ENCODE measurements around the gene SETBP1. TPM values are rescaled to one million over a fixed set of nuclear protein-coding genes. Genes with fewer than 3 reads are reported as not detected.

SETBP1 gene
- polyA plus RNA-seq, 1 experiment: 2.9 TPM

- Histone ChIP-seq H3K36me3 (ENCODE audit: control insufficient read depth, insufficient read depth, low read length) (no peaks in the 10 kb centered on the region), H3K27me3 (ENCODE audit: control insufficient read depth, insufficient read depth, low read length) (no peaks in the 10 kb centered on the region), H3K4me3 (ENCODE audit: low read depth, low read length) (no peak overlapping the region)
- CTCF ChIA-PET: no interaction called here
- TF ChIP-seq CTCF (IDR thresholded peaks at IDR 0.05; ENCODE audit: insufficient read depth, low read depth, low read length): no peak
- POLR2A ChIA-PET: no interaction called here
- DNase-seq (ENCODE audit: low read depth): no peak
Observed at GRCh38 chr18:44997174-44997573, 316.5 kb downstream of the SETBP1 start.

- no peak for TF ChIP-seq CTCF (IDR thresholded peaks at IDR 0.05; ENCODE audit: insufficient read depth, low read depth, low read length)
- Histone ChIP-seq H3K36me3 (ENCODE audit: control insufficient read depth, insufficient read depth, low read length) (no peaks in the 10 kb centered on the region), H3K27me3 (ENCODE audit: control insufficient read depth, insufficient read depth, low read length) (no peaks in the 10 kb centered on the region), H3K4me3 (ENCODE audit: low read depth, low read length) (no peak overlapping the region)
- CTCF ChIA-PET: interaction anchor here (0.7 kb wide), 1 partner anchor 17 kb away, joined by 3 read pairs; no protein-coding TSS in a partner anchor
- DNase-seq (ENCODE audit: low read depth): no peak
- POLR2A ChIA-PET: no interaction called here
Observed at GRCh38 chr18:44998360-44998759, 317.7 kb downstream of the SETBP1 start.

- Histone ChIP-seq H3K27me3 (ENCODE audit: control insufficient read depth, insufficient read depth, low read length) (no peaks in the 10 kb centered on the region), H3K36me3 (ENCODE audit: control insufficient read depth, insufficient read depth, low read length) (no peaks in the 10 kb centered on the region), H3K4me3 (ENCODE audit: low read depth, low read length) (no peak overlapping the region)
- DNase-seq (ENCODE audit: low read depth): no peak
- ChIA-PET POLR2A (no interaction called here), CTCF (no interaction called here)
- no peak for TF ChIP-seq CTCF (IDR thresholded peaks at IDR 0.05; ENCODE audit: insufficient read depth, low read depth, low read length)
Observed at GRCh38 chr18:45004546-45005080, 323.9 kb downstream of the SETBP1 start.

GRCh38 chr18:45006934-45007333 is 326.2 kb downstream of the SETBP1 start:
- Histone ChIP-seq H3K36me3 (ENCODE audit: control insufficient read depth, insufficient read depth, low read length) (no peaks in the 10 kb centered on the region), H3K27me3 (ENCODE audit: control insufficient read depth, insufficient read depth, low read length) (no peaks in the 10 kb centered on the region), H3K4me3 (ENCODE audit: low read depth, low read length) (no peak overlapping the region)
- TF ChIP-seq CTCF (IDR thresholded peaks at IDR 0.05; ENCODE audit: insufficient read depth, low read depth, low read length): no peak
- CTCF ChIA-PET: no interaction called here
- POLR2A ChIA-PET: no interaction called here
- no peak for DNase-seq (ENCODE audit: low read depth)

GRCh38 chr18:45007531-45007930 is 326.8 kb downstream of the SETBP1 start:
- Histone ChIP-seq H3K36me3 (ENCODE audit: control insufficient read depth, insufficient read depth, low read length) (no peaks in the 10 kb centered on the region), H3K27me3 (ENCODE audit: control insufficient read depth, insufficient read depth, low read length) (no peaks in the 10 kb centered on the region), H3K4me3 (ENCODE audit: low read depth, low read length) (no peak overlapping the region)
- TF ChIP-seq CTCF (IDR thresholded peaks at IDR 0.05; ENCODE audit: insufficient read depth, low read depth, low read length): no peak
- CTCF ChIA-PET: interaction anchor here (0.7 to 1.0 kb wide), 2 partner anchors 13 to 15 kb away, joined by 3 read pairs; no protein-coding TSS in a partner anchor
- DNase-seq (ENCODE audit: low read depth): no peak
- POLR2A ChIA-PET: no interaction called here

All from BJ (cell line).